ENCODE measurements around the gene CDC6.

The CDC6 gene

DNA sequence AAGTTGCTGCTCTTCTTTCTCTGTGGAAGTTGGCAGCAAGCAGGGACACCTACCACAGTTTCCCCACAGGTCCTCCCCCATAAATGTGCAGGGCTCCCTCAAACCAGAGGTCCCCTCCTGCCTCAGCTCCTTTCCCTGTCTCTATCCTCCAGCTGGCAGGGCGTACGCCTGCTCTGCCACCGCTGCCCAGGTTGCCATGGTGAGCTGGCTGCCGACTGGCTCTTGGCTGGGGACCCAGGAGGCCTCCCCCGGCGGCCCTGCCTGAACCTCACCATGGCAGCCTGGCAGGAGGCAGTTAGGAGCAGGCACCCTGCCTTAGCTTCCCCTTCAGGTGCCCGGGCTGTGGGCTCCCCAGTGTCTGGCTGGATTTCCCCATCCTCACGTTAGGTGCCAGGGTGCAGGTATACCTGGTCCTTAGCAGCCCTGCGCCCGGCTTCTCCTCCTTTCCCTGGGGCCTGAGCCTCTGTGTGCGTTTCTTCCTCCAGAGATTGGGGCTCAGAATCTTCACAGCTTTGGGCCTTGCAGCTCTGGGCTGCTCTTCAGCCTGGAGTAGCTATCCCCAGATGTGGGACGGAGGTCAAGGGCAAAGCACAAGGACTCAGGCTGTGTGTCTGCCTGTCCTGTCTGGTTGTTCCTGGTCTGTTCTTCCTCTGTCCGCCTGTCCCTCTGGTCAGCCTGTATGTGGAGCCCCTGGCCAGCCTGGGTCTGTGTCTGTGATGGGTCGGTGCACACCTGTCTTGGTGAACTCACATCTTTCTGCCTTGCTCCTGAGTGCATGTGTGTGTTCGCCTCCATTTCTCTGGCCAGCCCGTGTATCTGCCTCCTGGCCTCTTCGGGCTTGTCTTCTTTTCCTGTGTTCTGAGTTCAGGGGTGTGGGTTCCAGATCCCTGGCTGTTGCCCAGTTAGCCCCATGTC is 61.1 kb downstream of the CDC6 start:
- no peak overlapping the region for H3K4me3 ChIP-seq (ENCODE audit: control insufficient read depth, low read depth, low read length)
- no peak for DNase-seq (ENCODE audit: low read depth)
- TF ChIP-seq, protein P1, sequence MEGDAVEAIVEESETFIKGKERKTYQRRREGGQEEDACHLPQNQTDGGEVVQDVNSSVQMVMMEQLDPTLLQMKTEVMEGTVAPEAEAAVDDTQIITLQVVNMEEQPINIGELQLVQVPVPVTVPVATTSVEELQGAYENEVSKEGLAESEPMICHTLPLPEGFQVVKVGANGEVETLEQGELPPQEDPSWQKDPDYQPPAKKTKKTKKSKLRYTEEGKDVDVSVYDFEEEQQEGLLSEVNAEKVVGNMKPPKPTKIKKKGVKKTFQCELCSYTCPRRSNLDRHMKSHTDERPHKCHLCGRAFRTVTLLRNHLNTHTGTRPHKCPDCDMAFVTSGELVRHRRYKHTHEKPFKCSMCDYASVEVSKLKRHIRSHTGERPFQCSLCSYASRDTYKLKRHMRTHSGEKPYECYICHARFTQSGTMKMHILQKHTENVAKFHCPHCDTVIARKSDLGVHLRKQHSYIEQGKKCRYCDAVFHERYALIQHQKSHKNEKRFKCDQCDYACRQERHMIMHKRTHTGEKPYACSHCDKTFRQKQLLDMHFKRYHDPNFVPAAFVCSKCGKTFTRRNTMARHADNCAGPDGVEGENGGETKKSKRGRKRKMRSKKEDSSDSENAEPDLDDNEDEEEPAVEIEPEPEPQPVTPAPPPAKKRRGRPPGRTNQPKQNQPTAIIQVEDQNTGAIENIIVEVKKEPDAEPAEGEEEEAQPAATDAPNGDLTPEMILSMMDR (conservative IDR thresholded peaks at IDR 0.05; ENCODE audit: control insufficient read depth, insufficient read depth, low read depth, low read length), result no peak

DNA sequence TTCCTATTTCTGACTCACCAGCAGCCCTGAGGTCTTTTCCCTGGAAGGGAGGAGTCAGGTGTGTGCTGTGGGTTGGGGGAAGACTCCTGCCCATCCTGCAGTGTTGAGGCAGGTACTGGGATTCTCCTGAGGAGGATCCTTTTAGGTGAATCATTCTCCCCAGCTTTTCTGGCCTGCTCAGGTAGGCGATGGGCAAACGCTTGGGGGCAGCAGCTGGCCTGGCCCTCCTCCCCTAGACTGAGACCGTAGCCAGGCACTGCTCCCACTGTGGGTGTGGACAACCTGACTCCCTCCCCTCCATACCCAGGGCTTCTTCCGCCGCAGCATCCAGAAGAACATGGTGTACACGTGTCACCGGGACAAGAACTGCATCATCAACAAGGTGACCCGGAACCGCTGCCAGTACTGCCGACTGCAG is 61.8 kb downstream of the CDC6 start:
- TF ChIP-seq, protein P1 (conservative IDR thresholded peaks at IDR 0.05; ENCODE audit: control insufficient read depth, insufficient read depth, low read depth, low read length), result no peak

DNA sequence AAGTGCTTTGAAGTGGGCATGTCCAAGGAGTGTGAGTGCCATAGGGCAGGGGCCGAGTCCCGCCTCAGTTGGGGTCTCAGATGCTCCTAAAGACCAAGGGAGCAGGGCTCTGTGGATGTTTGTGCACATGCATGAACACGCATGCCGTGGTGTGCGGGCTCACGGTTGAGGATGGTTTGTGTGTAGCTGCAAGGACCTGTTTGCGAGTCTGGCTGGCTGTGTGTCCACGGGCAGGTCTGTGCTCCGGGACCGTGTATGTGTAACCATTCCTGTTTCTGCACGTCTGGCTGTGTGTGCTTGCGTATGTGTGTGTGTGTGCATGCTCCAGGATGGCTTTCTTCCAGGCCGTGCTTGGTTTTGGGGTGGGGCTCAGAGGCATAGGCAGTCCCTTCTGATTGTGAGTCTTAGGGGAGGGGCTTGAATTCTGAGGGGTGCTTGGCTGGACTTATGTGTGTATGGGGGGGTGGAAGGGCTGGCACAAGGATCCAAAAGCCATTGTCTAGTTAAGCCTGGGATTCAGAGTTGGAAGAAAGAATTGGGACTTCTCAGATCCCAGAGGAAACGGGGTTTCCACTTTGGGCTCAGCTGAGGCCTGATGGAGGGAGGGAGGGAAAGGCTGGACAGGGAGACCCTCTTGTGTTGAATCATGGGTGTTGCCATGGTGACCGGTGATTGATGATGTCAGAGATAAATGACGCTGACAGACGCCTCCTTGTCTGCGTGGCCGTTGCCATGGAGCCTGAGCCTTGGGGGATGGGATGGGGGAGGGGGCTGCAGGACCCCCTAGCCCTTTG is 62.4 kb downstream of the CDC6 start:
- no peak overlapping the region for H3K4me3 ChIP-seq (ENCODE audit: control insufficient read depth, low read depth, low read length)
- DNase-seq (ENCODE audit: low read depth), result peak; percentile 49
- TF ChIP-seq, protein P1 (conservative IDR thresholded peaks at IDR 0.05; ENCODE audit: control insufficient read depth, insufficient read depth, low read depth, low read length), result no peak

More for the DNA sequence above, 61.8 kb downstream of the CDC6 start:
- H3K4me3 ChIP-seq (ENCODE audit: control insufficient read depth, low read depth, low read length), result no peak overlapping the region
- peak; percentile 43 for DNase-seq (ENCODE audit: low read depth)

DNA sequence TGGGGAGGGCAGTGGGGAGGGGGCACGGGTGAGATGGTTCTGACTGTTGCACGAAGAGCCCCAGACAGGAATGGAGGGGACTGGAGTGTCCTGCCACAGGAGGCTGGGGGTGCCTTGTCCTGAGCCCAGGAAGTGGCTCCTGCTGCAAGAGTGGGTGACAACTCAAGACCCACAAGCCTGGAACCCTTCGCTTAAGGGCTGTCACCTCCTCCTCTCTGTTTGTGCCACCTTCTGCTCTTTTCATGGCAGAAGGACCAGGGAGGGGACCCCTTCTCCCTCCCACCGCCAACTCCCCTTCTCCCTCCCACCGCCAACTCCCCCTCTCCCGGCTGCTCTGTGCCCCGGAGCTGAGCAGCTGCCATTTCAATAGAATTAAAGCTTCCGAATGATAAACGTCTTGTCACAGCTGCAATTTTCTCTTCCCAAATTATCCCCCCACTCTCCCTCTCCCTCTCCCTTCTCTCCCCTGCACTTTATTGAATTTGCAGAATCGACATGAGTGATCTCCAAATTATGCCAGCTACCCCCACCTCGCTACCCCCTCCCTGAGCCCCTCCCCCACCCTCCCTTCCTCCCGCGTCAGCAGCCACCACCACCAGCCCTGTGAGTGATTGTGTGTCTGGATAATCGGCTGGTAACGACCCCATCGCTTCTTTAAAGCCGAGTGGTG is 63.1 kb downstream of the CDC6 start:
- TF ChIP-seq, protein P1 (conservative IDR thresholded peaks at IDR 0.05; ENCODE audit: control insufficient read depth, insufficient read depth, low read depth, low read length), result no peak
- no peak overlapping the region for H3K4me3 ChIP-seq (ENCODE audit: control insufficient read depth, low read depth, low read length)
- no peak for DNase-seq (ENCODE audit: low read depth)

DNA sequence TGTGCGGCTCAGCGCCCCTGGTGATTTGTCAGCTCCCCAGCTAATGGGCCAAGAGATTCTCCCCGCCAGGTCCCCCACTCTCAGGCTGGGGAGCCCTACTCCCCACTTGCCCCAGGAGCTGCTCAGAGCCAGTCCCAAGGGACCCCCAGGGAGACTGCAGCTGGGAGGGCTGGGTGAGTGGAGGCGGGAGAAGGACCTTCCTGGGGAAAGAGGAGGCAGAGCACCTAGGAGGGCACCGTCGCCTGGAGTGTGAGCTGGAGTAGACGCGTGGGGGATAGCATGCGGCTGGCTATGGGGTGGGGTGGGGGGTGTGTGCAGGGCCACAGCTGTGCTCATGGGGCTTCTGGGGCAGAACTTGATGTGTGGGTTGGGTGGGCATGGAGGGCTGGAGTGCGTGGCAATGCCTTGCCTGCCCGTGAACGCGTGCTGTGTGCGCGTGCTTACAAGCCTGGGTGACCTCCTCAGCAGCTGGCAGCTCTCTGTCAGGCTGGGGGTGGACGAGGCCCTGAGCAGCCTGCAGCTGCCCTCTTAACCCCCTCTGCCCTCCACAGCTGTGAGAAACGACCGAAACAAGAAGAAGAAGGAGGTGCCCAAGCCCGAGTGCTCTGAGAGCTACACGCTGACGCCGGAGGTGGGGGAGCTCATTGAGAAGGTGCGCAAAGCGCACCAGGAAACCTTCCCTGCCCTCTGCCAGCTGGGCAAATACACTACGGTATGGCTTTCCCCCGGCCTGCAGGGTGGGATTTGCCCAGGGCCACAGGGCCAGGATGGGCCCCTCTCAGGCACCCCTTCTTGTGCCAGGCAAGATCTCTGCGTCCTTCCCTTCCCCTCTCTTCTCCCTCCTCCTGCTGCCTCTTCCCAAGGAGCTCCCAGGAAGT is 63.9 kb downstream of the CDC6 start:
- DNase-seq (ENCODE audit: low read depth), result no peak
- no peak overlapping the region for H3K4me3 ChIP-seq (ENCODE audit: control insufficient read depth, low read depth, low read length)
- TF ChIP-seq, protein P1 (conservative IDR thresholded peaks at IDR 0.05; ENCODE audit: control insufficient read depth, insufficient read depth, low read depth, low read length), result no peak

Measured in fibroblast of mammary gland (primary cell).